Embryonic facial prominence (tissue), 1 donor: ENCODE results near the gene ETHE1.

Experiments
- DNase-seq: peaks from one replicate; pipeline ENCODE4 v3.0.0-alpha.2; 2016; ENCODE audit errors: extremely low spot score

ETHE1 gene

GRCh38 chr19:43490759-43491158 lies 36.2 kb downstream of the ETHE1 start:
- DNase-seq, result no peak

- DNase-seq, result no peak
Measured at GRCh38 chr19:43489979-43490599, 36.9 kb downstream of the ETHE1 start.

GRCh38 chr19:43489310-43489709 lies 37.7 kb downstream of the ETHE1 start:
- DNase-seq, result no peak

- DNase-seq, result no peak
Measured at GRCh38 chr19:43488179-43488578, 38.8 kb downstream of the ETHE1 start.

- DNase-seq, result no peak
Measured at GRCh38 chr19:43486412-43486811, 40.6 kb downstream of the ETHE1 start.

GRCh38 chr19:43485951-43486350 lies 41.0 kb downstream of the ETHE1 start:
- no peak for DNase-seq

GRCh38 chr19:43483281-43483680 lies 43.7 kb downstream of the ETHE1 start:
- DNase-seq, result no peak

GRCh38 chr19:43482193-43482592 lies 44.8 kb downstream of the ETHE1 start:
- DNase-seq, result no peak

- DNase-seq, result no peak
Measured at GRCh38 chr19:43481701-43482100, 45.3 kb downstream of the ETHE1 start.

GRCh38 chr19:43480574-43480973 lies 46.4 kb downstream of the ETHE1 start:
- no peak for DNase-seq

- no peak for DNase-seq
Measured at GRCh38 chr19:43479961-43480561, 46.9 kb downstream of the ETHE1 start.

- no peak for DNase-seq
Measured at GRCh38 chr19:43479226-43479625, 47.8 kb downstream of the ETHE1 start.

- no peak for DNase-seq
Measured at GRCh38 chr19:43478323-43478722, 48.7 kb downstream of the ETHE1 start.

GRCh38 chr19:43476606-43477005 lies 50.4 kb downstream of the ETHE1 start:
- DNase-seq, result no peak

GRCh38 chr19:43474986-43475705 lies 51.9 kb downstream of the ETHE1 start:
- peak; percentile 64 for DNase-seq

- no peak for DNase-seq
Measured at GRCh38 chr19:43474487-43474886, 52.5 kb downstream of the ETHE1 start.

- DNase-seq, result no peak
Measured at GRCh38 chr19:43471091-43471490, 55.9 kb downstream of the ETHE1 start.

GRCh38 chr19:43470288-43470687 lies 56.7 kb downstream of the ETHE1 start:
- no peak for DNase-seq

- DNase-seq, result no peak
Measured at GRCh38 chr19:43469160-43469480, 57.9 kb downstream of the ETHE1 start.

GRCh38 chr19:43468354-43469159 lies 58.4 kb downstream of the ETHE1 start:
- DNase-seq, result no peak

GRCh38 chr19:43467730-43468129 lies 59.3 kb downstream of the ETHE1 start:
- DNase-seq, result no peak

- DNase-seq, result no peak
Measured at GRCh38 chr19:43467276-43467675, 59.7 kb downstream of the ETHE1 start.

GRCh38 chr19:43466793-43467192 lies 60.2 kb downstream of the ETHE1 start:
- no peak for DNase-seq
